Liver (tissue), 9 donors: ENCODE results near the gene DHX40. TPM values are rescaled to one million over a fixed set of nuclear protein-coding genes. Genes with fewer than 3 reads are reported as not detected.
A peak's percentile ranks its signal among the peaks of the same experiment; 100 is the strongest.
"Not testable (repeated sequence)": the region's sequence is repeated elsewhere in the genome, so short reads cannot be mapped to it uniquely, and the experiment has no call there.

Source experiments
- DNase-seq: peaks from one replicate; pipeline ENCODE4 v3.0.0-alpha.2; 2017; ENCODE audit warnings: low spot score
- H3K27ac ChIP-seq, 2 donors: one replicate each; pipeline ENCODE4 v1.7.0; 2013; ENCODE audit warnings: inconsistent platforms in 2 of 2, low read length in 2 of 2, control low read depth in 1 of 2, low read depth in 1 of 2, mild to moderate bottlenecking in 1 of 2
- H3K27me3 ChIP-seq, 4 donors: one replicate each; pipeline versions ENCODE4 v1.6.1 to v1.7.0; 2013; ENCODE audit warnings: low read length in 3 of 4, inconsistent platforms in 1 of 4, mild to moderate bottlenecking in 1 of 4, moderate library complexity in 1 of 4; ENCODE audit not compliant: control insufficient read depth in 4 of 4, insufficient read depth in 4 of 4
- H3K36me3 ChIP-seq, 4 donors: one replicate each; pipeline versions ENCODE4 v1.6.1 to v1.7.0; 2013; ENCODE audit warnings: low read length in 3 of 4, mild to moderate bottlenecking in 3 of 4, low read depth in 1 of 4, moderate library complexity in 1 of 4; ENCODE audit not compliant: control insufficient read depth in 4 of 4, insufficient read depth in 3 of 4
- H3K4me1 ChIP-seq, 4 donors: one replicate each; pipeline versions ENCODE4 v1.6.1 to v1.7.0; 2013; ENCODE audit warnings: low read length in 3 of 4, mild to moderate bottlenecking in 3 of 4, moderate library complexity in 1 of 4; ENCODE audit not compliant: control insufficient read depth in 4 of 4, insufficient read depth in 4 of 4
- H3K4me3 ChIP-seq, 3 donors: one replicate each; pipeline versions ENCODE4 v1.6.1 to v1.7.0; 2013; ENCODE audit warnings: low read length in 3 of 3, control low read depth in 1 of 3, low read depth in 1 of 3, mild to moderate bottlenecking in 1 of 3
- H3K9ac ChIP-seq, 2 donors: one replicate each; pipeline ENCODE4 v1.7.0; 2013; ENCODE audit warnings: low read length in 2 of 2, mild to moderate bottlenecking in 2 of 2, moderate library complexity in 2 of 2, control low read depth in 1 of 2, low read depth in 1 of 2
- H3K9me3 ChIP-seq, 4 donors: one replicate each; pipeline versions ENCODE4 v1.6.1 to v1.7.0; 2013; ENCODE audit warnings: low read length in 3 of 4; ENCODE audit not compliant: control insufficient read depth in 4 of 4
- ATF3 ChIP-seq: IDR thresholded peaks from 2 replicates; pipeline ENCODE4 v1.6.1; 2016; ENCODE audit warnings: antibody characterized with exemption
- CTCF ChIP-seq: fragments of 150-350 bp; IDR thresholded peaks from 2 replicates; pipeline ENCODE4 v1.5.1; 2017; ENCODE audit warnings: improper control_type of control experiment, low read depth, low read length; ENCODE audit not compliant: missing input control
- EGR1 ChIP-seq, 2 donors: IDR thresholded peaks; 2 replicates each; pipeline ENCODE4 v1.6.1; 2016 to 2018; ENCODE audit warnings: antibody characterized with exemption in 2 of 2, low read depth in 2 of 2
- FOXA1 ChIP-seq: IDR thresholded peaks from 2 replicates; pipeline ENCODE4 v1.6.1; 2016; ENCODE audit warnings: antibody characterized with exemption
- GABPA ChIP-seq, 2 donors: IDR thresholded peaks in 1 of 2; conservative IDR thresholded peaks in 1 of 2; 2 replicates each; pipeline ENCODE4 v1.6.1; 2016; ENCODE audit warnings: antibody characterized with exemption in 2 of 2, mild to moderate bottlenecking in 1 of 2, moderate library complexity in 1 of 2
- HNF4A ChIP-seq, 2 donors: conservative IDR thresholded peaks; 2 replicates each; pipeline ENCODE4 v1.6.1; 2016; ENCODE audit warnings: antibody characterized with exemption in 2 of 2, mild to moderate bottlenecking in 2 of 2
- JUND ChIP-seq, 2 donors: IDR thresholded peaks; 2 replicates each; pipeline ENCODE4 v1.6.1; 2016; ENCODE audit warnings: antibody characterized with exemption in 2 of 2
- NR2F2 ChIP-seq: IDR thresholded peaks from 2 replicates; pipeline ENCODE4 v1.6.1; 2016; ENCODE audit warnings: antibody characterized with exemption
- RAD21 ChIP-seq, 2 donors: IDR thresholded peaks; 2 replicates each; pipeline ENCODE4 v1.6.1; 2016; ENCODE audit warnings: antibody characterized with exemption in 2 of 2, mild to moderate bottlenecking in 2 of 2
- REST ChIP-seq: IDR thresholded peaks from 2 replicates; pipeline ENCODE4 v1.6.1; 2016; ENCODE audit warnings: antibody characterized with exemption, mild to moderate bottlenecking
- RXRA ChIP-seq, 2 donors: IDR thresholded peaks; 2 replicates each; pipeline ENCODE4 v1.6.1; 2017 to 2018; ENCODE audit warnings: antibody characterized with exemption in 2 of 2, mild to moderate bottlenecking in 1 of 2
- SP1 ChIP-seq: IDR thresholded peaks from 2 replicates; pipeline ENCODE4 v1.6.1; 2018; ENCODE audit warnings: antibody characterized with exemption, mild to moderate bottlenecking
- TAF1 ChIP-seq: conservative IDR thresholded peaks from 2 replicates; pipeline ENCODE4 v1.6.1; 2016; ENCODE audit warnings: antibody characterized with exemption, mild to moderate bottlenecking
- YY1 ChIP-seq: IDR thresholded peaks from 2 replicates; pipeline ENCODE4 v1.6.1; 2016; ENCODE audit warnings: antibody characterized with exemption, mild to moderate bottlenecking
- ZBTB33 ChIP-seq: IDR thresholded peaks from 2 replicates; pipeline ENCODE4 v1.6.1; 2016; ENCODE audit warnings: antibody characterized with exemption
- WGBS: extraction: QIAGEN DNeasy Blood & Tissue Kit; methylation state at CpG from one replicate; pipeline ENCODE4 v1.1.7; 2013; 5-methylcytosine and 5-hydroxymethylcytosine counted together
- polyA plus RNA-seq, 2 donors: library from polyadenylated mRNA; stranded (reverse) in 1 of 2; unstranded in 1 of 2; fragments of 200-250 nt in 1 of 2; fragments of >200 nt in 1 of 2; fragmentation: Nextera tagmentation in 1 of 2; extraction: Ambion mirVana in 1 of 2; gene quantifications; one replicate each; pipeline versions ENCODE4 v1.2.1 to v1.2.3, GENCODE V29; 2013 to 2015
- total RNA-seq, 2 donors: library from RNA; depleted of rRNA; stranded (reverse); fragments of >200 nt; gene quantifications; one replicate each; pipeline ENCODE4 v1.2.3, GENCODE V29; 2014
- TF ChIP-seq, protein P1 (sequence below): IDR thresholded peaks from 2 replicates; pipeline ENCODE4 v1.6.1; 2016; ENCODE audit warnings: antibody characterized with exemption
- donor health status: healthy.
- donor health status: healthy.
- donor health status: healthy.
- donor health status: healthy.
- donor health status: healthy.

Gene DHX40
- total and polyA plus RNA-seq, 4 donors = 3.8 to 20.7 (median 11.2) TPM

DNA sequence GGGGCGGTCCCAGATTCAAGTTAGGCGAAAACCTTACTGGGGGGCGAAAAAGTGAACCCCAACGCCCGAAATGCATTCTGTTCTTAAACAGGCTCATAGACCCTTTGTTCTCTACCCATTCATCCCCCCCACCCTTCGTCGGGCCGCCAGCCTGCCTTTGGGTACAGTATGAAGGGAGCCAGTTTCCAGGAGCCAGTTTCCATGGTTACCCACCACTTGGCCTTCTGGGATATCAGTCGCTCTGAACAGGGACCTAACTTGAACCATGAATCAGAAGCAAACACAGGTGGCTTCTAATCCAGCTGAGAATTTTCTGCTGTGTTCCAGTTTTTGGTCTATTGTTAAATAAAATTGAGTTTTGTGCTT lies 532 bp downstream of the DHX40 start:
- peak overlapping the region; percentile 66 to 93 (median 92) for H3K4me3 ChIP-seq
- peak overlapping the region; percentile 69 to 79 for H3K27ac ChIP-seq
- peak; percentile 62 for DNase-seq
- no peak for TF ChIP-seq FOXA1
- TF ChIP-seq REST = no peak
- peak; percentile 30 to 34 for TF ChIP-seq RXRA (IDR thresholded peaks at IDR 0.05)
- no peak for TF ChIP-seq JUND (IDR thresholded peaks at IDR 0.05)
- H3K9me3 ChIP-seq = no peaks in the 10 kb centered on the region
- no peaks in the 10 kb centered on the region for H3K27me3 ChIP-seq
- under 1% methylated on average over 9 of the region's 9 CpGs for WGBS
- H3K36me3 ChIP-seq = peaks cover 0 to 3% (median 1%) of the 10 kb centered on the region in 4 donors
- peak overlapping the region; percentile 60 to 85 for H3K9ac ChIP-seq
- peaks cover 0 to 7% (median 6%) of the 10 kb centered on the region in 4 donors for H3K4me1 ChIP-seq

- not testable (repeated sequence) for H3K9me3 ChIP-seq, H3K4me3 ChIP-seq, H3K36me3 ChIP-seq, H3K27ac ChIP-seq, DNase-seq, H3K9ac ChIP-seq, H3K4me1 ChIP-seq, H3K27me3 ChIP-seq
- 98% methylated on average over 5 of the region's 5 CpGs for WGBS
Observed at GRCh38 chr17:59569151-59569550, 3.7 kb downstream of the DHX40 start.

- no peak overlapping the region for H3K4me3 ChIP-seq
- TF ChIP-seq EGR1 (IDR thresholded peaks at IDR 0.05; ENCODE audit: low read depth in 2 of 2) (no peak), HNF4A (conservative IDR thresholded peaks at IDR 0.05) (no peak), ATF3 (no peak), RAD21 (IDR thresholded peaks at IDR 0.05) (no peak), CTCF (no peak), GABPA (IDR thresholded peaks at IDR 0.05 in 1 of 2, conservative IDR thresholded peaks at IDR 0.05 in 1 of 2) (no peak), SP1 (no peak), TAF1 (no peak), JUND (IDR thresholded peaks at IDR 0.05) (no peak), NR2F2 (no peak), REST (no peak), RXRA (IDR thresholded peaks at IDR 0.05) (no peak), YY1 (no peak), ZBTB33 (no peak)
- TF ChIP-seq, protein P1, sequence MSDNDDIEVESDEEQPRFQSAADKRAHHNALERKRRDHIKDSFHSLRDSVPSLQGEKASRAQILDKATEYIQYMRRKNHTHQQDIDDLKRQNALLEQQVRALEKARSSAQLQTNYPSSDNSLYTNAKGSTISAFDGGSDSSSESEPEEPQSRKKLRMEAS = no peak
- H3K27me3 ChIP-seq = no peaks in the 10 kb centered on the region
- DNase-seq = no peak
- no peak overlapping the region for H3K27ac ChIP-seq
- no peaks in the 10 kb centered on the region for H3K4me1 ChIP-seq
- H3K9me3 ChIP-seq = no peaks in the 10 kb centered on the region
- H3K9ac ChIP-seq = no peak overlapping the region
- peaks cover 0 to 7% (median 4%) of the 10 kb centered on the region in 4 donors for H3K36me3 ChIP-seq
- 92% methylated on average over 10 of the region's 10 CpGs for WGBS
Observed at GRCh38 chr17:59572301-59572924, 7.0 kb downstream of the DHX40 start.
